KOPT-K1 (cell line): ENCODE measurements around the gene MAP3K20.
"Not testable (repeated sequence)": the region's sequence is repeated elsewhere in the genome, so short reads cannot be mapped to it uniquely, and the experiment has no call there.

ENCODE experiments used
- H3K27ac ChIP-seq: fragments of 200-600 bp; sonication (generic); 2 replicates; pipeline ENCODE4 v1.5.1; 2016; ENCODE audit warnings: antibody characterized with exemption, mild to moderate bottlenecking, low read depth, low read length; ENCODE audit not compliant: poor library complexity, severe bottlenecking
- H3K36me3 ChIP-seq: fragments of 200-600 bp; sonication (generic); 2 replicates; pipeline ENCODE4 v1.5.1; 2017; ENCODE audit warnings: antibody characterized with exemption, mild to moderate bottlenecking, low read length, moderate library complexity; ENCODE audit not compliant: insufficient read depth
- H3K9me3 ChIP-seq: fragments of 200-600 bp; sonication (generic); 2 replicates; pipeline ENCODE4 v1.5.1; 2017; ENCODE audit warnings: antibody characterized with exemption, low read length, mild to moderate bottlenecking; ENCODE audit not compliant: insufficient read depth, poor library complexity, severe bottlenecking

The MAP3K20 gene

GRCh38 chr2:173090276-173090877 lies 14.7 kb downstream of the MAP3K20 start:
- H3K27ac ChIP-seq = no peak overlapping the region
- H3K36me3 ChIP-seq = peaks cover 16% of the 10 kb centered on the region
- no peaks in the 10 kb centered on the region for H3K9me3 ChIP-seq

DNA sequence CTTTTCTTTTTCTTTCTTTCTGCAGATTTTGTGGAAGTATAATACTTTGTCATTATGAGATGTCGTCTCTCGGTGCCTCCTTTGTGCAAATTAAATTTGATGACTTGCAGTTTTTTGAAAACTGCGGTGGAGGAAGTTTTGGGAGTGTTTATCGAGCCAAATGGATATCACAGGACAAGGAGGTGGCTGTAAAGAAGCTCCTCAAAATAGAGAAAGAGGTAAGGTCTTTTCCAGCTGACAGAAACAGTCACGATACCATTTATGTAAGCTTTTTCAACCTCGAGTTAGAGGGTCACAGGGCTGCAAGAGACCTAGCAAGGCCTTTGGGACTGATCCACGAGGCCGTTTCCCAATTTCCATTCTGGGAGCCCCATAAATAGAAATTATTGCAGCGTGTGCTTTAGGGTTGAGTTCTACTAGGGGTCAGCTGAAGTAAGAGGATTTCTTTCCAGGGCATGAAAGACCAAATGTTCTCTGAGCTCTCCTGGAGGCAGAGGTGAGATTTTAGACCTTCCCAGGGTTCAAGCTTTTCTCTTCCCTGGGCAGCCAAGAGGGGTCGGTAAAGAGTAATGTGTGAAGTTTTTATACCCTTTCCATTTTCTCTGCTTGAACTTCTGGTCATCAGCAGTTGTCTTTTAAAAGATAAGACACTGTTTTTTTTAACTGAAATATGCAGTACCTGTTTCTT lies 15.5 kb downstream of the MAP3K20 start:
- Histone ChIP-seq H3K27ac (no peak overlapping the region), H3K9me3 (no peaks in the 10 kb centered on the region), H3K36me3 (peaks cover 20% of the 10 kb centered on the region)

GRCh38 chr2:173091910-173092309 lies 16.3 kb downstream of the MAP3K20 start:
- Histone ChIP-seq H3K9me3 (no peaks in the 10 kb centered on the region), H3K27ac (no peak overlapping the region), H3K36me3 (peaks cover 28% of the 10 kb centered on the region)

DNA sequence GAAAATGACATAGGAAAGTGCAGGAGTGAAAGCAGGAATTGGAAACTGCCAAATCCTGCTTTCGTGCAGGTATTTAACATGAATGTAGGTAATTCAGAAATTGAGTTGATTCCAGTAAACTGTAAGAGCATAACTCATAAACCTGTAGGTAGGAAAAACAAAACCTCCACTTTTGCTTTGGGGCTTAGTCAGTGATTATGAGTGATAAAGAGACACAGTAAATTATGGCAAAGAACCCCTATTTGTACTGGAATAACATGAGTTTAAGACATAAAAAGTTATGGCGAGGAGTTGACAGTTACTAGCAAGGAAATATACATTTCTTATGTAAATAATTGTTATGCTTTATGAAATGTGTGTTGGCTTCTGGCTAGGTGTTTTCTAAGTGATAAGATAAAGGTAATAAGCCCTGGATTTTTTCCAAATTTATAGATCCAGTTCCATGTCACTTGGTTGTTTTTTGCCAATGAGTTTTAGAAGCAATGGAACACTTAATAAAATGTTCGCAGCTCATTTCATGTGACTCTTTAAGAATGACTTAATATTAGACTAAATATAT lies 17.3 kb downstream of the MAP3K20 start:
- H3K27ac ChIP-seq = no peak overlapping the region
- no peaks in the 10 kb centered on the region for H3K9me3 ChIP-seq
- peaks cover 33% of the 10 kb centered on the region for H3K36me3 ChIP-seq

- H3K36me3 ChIP-seq = peaks cover 33% of the 10 kb centered on the region
- not testable (repeated sequence) for H3K9me3 ChIP-seq, H3K27ac ChIP-seq
Observed at GRCh38 chr2:173093617-173094016, 18.0 kb downstream of the MAP3K20 start.

- H3K9me3 ChIP-seq = no peaks in the 10 kb centered on the region
- H3K27ac ChIP-seq = no peak overlapping the region
- peaks cover 33% of the 10 kb centered on the region for H3K36me3 ChIP-seq
Observed at GRCh38 chr2:173094731-173095130, 19.1 kb downstream of the MAP3K20 start.

GRCh38 chr2:173095356-173095755 lies 19.7 kb downstream of the MAP3K20 start:
- Histone ChIP-seq H3K36me3 (peaks cover 38% of the 10 kb centered on the region), H3K27ac (no peak overlapping the region), H3K9me3 (no peaks in the 10 kb centered on the region)

DNA sequence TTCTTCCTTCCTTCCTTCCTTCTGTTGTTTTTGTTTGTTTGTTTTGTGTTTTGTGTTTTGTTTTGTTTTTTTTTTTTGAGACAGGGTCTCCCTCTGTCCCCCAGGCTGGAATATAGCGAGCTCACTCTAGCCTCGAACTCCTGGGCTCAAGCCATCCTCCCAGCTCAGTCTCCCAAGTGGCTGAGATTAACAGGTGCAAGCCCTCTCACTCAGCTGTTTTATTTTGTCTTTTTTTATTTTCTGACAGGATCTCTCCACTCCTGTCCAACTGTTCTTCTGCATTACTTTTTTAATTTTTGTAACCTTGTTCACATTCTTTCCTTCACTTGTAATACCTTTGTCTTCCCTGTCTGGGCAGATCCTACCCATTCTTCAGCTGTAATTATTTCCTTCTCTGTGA lies 23.6 kb downstream of the MAP3K20 start:
- Histone ChIP-seq H3K36me3 (peaks cover 23% of the 10 kb centered on the region; the same call in 1 of the 2 replicates), H3K27ac (no peak overlapping the region), H3K9me3 (no peaks in the 10 kb centered on the region)

GRCh38 chr2:173099804-173100203 lies 24.2 kb downstream of the MAP3K20 start:
- Histone ChIP-seq H3K27ac (no peak overlapping the region), H3K9me3 (no peaks in the 10 kb centered on the region), H3K36me3 (peaks cover 23% of the 10 kb centered on the region; the same call in 1 of the 2 replicates)

GRCh38 chr2:173101687-173102086 lies 26.0 kb downstream of the MAP3K20 start:
- Histone ChIP-seq H3K36me3 (peaks cover 13% of the 10 kb centered on the region; the same call in 1 of the 2 replicates), H3K27ac (no peak overlapping the region)

GRCh38 chr2:173104156-173104555 lies 28.5 kb downstream of the MAP3K20 start:
- no peak overlapping the region for H3K27ac ChIP-seq
- peaks cover 6% of the 10 kb centered on the region; the same call in 1 of the 2 replicates for H3K36me3 ChIP-seq
- no peaks in the 10 kb centered on the region for H3K9me3 ChIP-seq

More at GRCh38 chr2:173101687-173102086, 26.0 kb downstream of the MAP3K20 start:
- H3K9me3 ChIP-seq = no peaks in the 10 kb centered on the region

DNA sequence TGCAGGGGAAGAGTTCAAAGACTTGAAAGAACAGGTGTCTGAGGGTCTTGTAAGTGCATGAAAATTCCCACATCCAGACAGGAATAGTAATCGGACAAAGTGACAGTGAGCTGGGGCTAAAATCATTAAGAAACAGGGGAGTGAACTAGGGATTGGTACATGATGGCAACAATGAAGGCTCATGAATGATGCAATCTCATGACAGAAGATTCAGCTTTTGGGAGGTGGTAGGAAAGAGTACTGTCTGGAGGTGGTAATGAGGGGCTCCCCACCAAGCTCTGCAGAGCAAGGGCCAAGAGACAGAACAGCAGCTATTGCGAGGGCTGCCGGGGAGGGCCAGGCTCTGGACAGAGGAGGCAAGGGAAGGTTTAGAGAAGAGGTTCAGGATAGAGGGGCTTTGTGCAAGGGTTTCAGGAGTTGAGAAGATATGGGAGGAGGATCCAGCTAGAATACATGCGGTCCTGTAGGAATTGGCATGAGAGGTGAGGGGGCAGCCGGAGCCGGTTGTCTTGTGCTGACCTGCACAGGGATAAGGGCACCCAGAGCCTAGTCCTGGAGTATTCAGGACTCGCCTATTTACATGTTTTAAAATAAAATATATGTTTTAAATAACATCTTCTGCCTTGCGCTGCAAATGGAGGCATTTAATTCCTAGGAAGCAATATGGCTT lies 31.4 kb downstream of the MAP3K20 start:
- H3K27ac ChIP-seq = no peak overlapping the region
- H3K9me3 ChIP-seq = no peaks in the 10 kb centered on the region
- H3K36me3 ChIP-seq = no peaks in the 10 kb centered on the region

DNA sequence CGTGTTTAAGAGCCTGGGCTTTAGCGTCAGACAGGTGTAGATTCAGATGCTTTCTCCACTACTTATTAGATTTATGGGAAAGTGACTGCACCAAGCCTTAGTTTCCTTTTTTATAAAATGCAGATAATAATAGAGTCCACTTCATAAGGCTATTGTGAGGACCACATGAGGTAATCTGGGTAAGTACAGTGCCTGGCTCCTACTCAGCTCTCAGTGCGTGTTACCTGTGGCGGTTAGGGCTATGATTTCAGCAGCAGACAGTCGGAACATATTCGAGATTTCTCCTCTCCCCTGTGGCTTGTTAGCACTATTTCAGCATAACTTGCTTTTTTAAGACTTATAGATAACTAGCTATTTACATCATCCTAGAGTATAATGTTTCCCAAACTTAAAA lies 32.0 kb downstream of the MAP3K20 start:
- Histone ChIP-seq H3K27ac (no peak overlapping the region), H3K9me3 (no peaks in the 10 kb centered on the region), H3K36me3 (no peaks in the 10 kb centered on the region)

GRCh38 chr2:173109253-173110188 lies 33.9 kb downstream of the MAP3K20 start:
- no peaks in the 10 kb centered on the region for H3K9me3 ChIP-seq
- H3K27ac ChIP-seq = no peak overlapping the region
- no peaks in the 10 kb centered on the region for H3K36me3 ChIP-seq
